HepG2 (cell line): ENCODE results near the gene MCOLN1. TPM values are rescaled to one million over a fixed set of nuclear protein-coding genes. Genes with fewer than 3 reads are reported as not detected.
A peak's percentile ranks its signal among the peaks of the same experiment; 100 is the strongest.

ENCODE experiments used
- ATM ChIP-seq: fragments of 450-650 bp; IDR thresholded peaks from 2 replicates; pipeline ENCODE4 v1.7.1; 2017; ENCODE audit warnings: mild to moderate bottlenecking, borderline replicate concordance
- EED ChIP-seq: sonication (generic); formaldehyde crosslinking; IDR thresholded peaks from 2 replicates; pipeline ENCODE4 v1.5.0; 2020; ENCODE audit warnings: mild to moderate bottlenecking, missing genetic modification reagents
- EZH2 ChIP-seq: conservative IDR thresholded peaks from 2 replicates; pipeline ENCODE4 v1.6.1; 2012; ENCODE audit warnings: mild to moderate bottlenecking, low read depth, low read length, moderate library complexity
- FOXA3 ChIP-seq: IDR thresholded peaks from 2 replicates; pipeline ENCODE4 v1.6.1; 2016; ENCODE audit warnings: missing genetic modification reagents, missing compliant biosample characterization
- GATAD1 ChIP-seq: IDR thresholded peaks from 2 replicates; pipeline ENCODE4 v1.6.1; 2016; ENCODE audit warnings: missing genetic modification reagents, missing compliant biosample characterization
- ISX ChIP-seq: sonication (generic); formaldehyde crosslinking; conservative IDR thresholded peaks from 2 replicates; pipeline ENCODE4 v1.5.0; 2020; ENCODE audit warnings: missing genetic modification reagents
- KLF9 ChIP-seq: IDR thresholded peaks from 2 replicates; pipeline ENCODE4 v1.6.1; 2016; ENCODE audit warnings: low read depth
- MBNL3 ChIP-seq: fragments of 250-450 bp; sonication (Bioruptor Pico); conservative IDR thresholded peaks from 2 replicates; pipeline ENCODE4 v1.8.0; 2022; ENCODE audit warnings: mild to moderate bottlenecking, inconsistent platforms
- MIXL1 ChIP-seq: IDR thresholded peaks from 2 replicates; pipeline ENCODE4 v1.6.1; 2016
- NCOA5 ChIP-seq: sonication (generic); formaldehyde crosslinking; IDR thresholded peaks from 2 replicates; pipeline ENCODE4 v1.4.0; 2020; ENCODE audit warnings: missing genetic modification reagents
- RBAK ChIP-seq: sonication (generic); formaldehyde crosslinking; IDR thresholded peaks from 2 replicates; pipeline ENCODE4 v1.5.1; 2020; ENCODE audit warnings: mild to moderate bottlenecking, missing genetic modification reagents
- SAP130 ChIP-seq: IDR thresholded peaks from 2 replicates; pipeline ENCODE4 v1.6.1; 2016; ENCODE audit warnings: low read depth
- SMYD3 ChIP-seq: sonication (generic); formaldehyde crosslinking; IDR thresholded peaks from 2 replicates; pipeline ENCODE4 v1.8.1; 2023; ENCODE audit warnings: mild to moderate bottlenecking, missing genetic modification reagents
- ZNF207 ChIP-seq: fragments of 450-650 bp; IDR thresholded peaks from 2 replicates; pipeline ENCODE4 v1.6.1; 2016; ENCODE audit warnings: antibody characterized with exemption, borderline replicate concordance
- ZNF274 ChIP-seq: sonication (generic); formaldehyde crosslinking; IDR thresholded peaks from 2 replicates; pipeline ENCODE4 v1.5.1; 2020; ENCODE audit warnings: mild to moderate bottlenecking, missing genetic modification reagents
- ZNF382 ChIP-seq: sonication (generic); formaldehyde crosslinking; IDR thresholded peaks from 2 replicates; pipeline ENCODE4 v1.5.0; 2020; ENCODE audit warnings: missing genetic modification reagents, mild to moderate bottlenecking, borderline replicate concordance
- ZNF546 ChIP-seq: sonication (generic); formaldehyde crosslinking; conservative IDR thresholded peaks from 2 replicates; pipeline ENCODE4 v1.8.1; 2023; ENCODE audit warnings: mild to moderate bottlenecking, missing genetic modification reagents
- ZNF678 ChIP-seq: sonication (generic); formaldehyde crosslinking; IDR thresholded peaks from 2 replicates; pipeline ENCODE4 v1.4.0; 2020; ENCODE audit warnings: mild to moderate bottlenecking, missing genetic modification reagents
- ZNF703 ChIP-seq: sonication (generic); formaldehyde crosslinking; IDR thresholded peaks from 2 replicates; pipeline ENCODE4 v1.5.1; 2020; ENCODE audit warnings: missing genetic modification reagents, mild to moderate bottlenecking, moderate library complexity, borderline replicate concordance
- polyA plus RNA-seq, 8 experiments: library from polyadenylated mRNA; depleted of rRNA in 3 of 8; stranded (reverse) in 7 of 8; unstranded in 1 of 8; fragments of >200 nt; fragmentation: Illumina TruSeq in 4 of 8; extraction: Trizol in 4 of 8; gene quantifications; 2 replicates each; pipeline versions ENCODE4 v1.2.1 to v1.2.3, GENCODE V29; 2011 to 2016; ENCODE audit warnings: low read depth in 4 of 8, missing spikeins in 1 of 8, mixed read lengths in 1 of 8; ENCODE audit not compliant: insufficient read depth in 1 of 8
- total RNA-seq, 5 experiments: library from RNA; depleted of rRNA; stranded (reverse); fragments of >200 nt; fragmentation: Illumina TruSeq; extraction: Trizol; gene quantifications; 2 replicates each; pipeline ENCODE4 v1.2.3, GENCODE V29; 2016; ENCODE audit warnings: low read depth in 1 of 5
- TF ChIP-seq, protein P1 (sequence below): sonication (generic); formaldehyde crosslinking; IDR thresholded peaks from 2 replicates; pipeline ENCODE4 v1.5.0; 2020; ENCODE audit warnings: missing genetic modification reagents
- TF ChIP-seq, protein P2 (sequence below): sonication (generic); formaldehyde crosslinking; IDR thresholded peaks from 2 replicates; pipeline ENCODE4 v1.8.0; 2023; ENCODE audit warnings: mild to moderate bottlenecking, missing genetic modification reagents
- TF ChIP-seq, protein P3 (sequence below): IDR thresholded peaks from 2 replicates; pipeline ENCODE4 v1.6.1; 2016; ENCODE audit warnings: mild to moderate bottlenecking
- TF ChIP-seq, protein P4 (sequence below): sonication (generic); formaldehyde crosslinking; IDR thresholded peaks from 2 replicates; pipeline ENCODE4 v1.5.0; 2020; ENCODE audit warnings: mild to moderate bottlenecking, missing genetic modification reagents, borderline replicate concordance
- TF ChIP-seq, protein P5 (sequence below): sonication (generic); formaldehyde crosslinking; IDR thresholded peaks from 2 replicates; pipeline ENCODE4 v1.5.1; 2020; ENCODE audit warnings: mild to moderate bottlenecking, missing genetic modification reagents, borderline replicate concordance

The MCOLN1 gene
- total and polyA plus RNA-seq, 2 of the 13 experiments (the other 11 are each of a cell fraction or from before 2014, with no cell fraction given) = 3.4 to 15.7 TPM

DNA sequence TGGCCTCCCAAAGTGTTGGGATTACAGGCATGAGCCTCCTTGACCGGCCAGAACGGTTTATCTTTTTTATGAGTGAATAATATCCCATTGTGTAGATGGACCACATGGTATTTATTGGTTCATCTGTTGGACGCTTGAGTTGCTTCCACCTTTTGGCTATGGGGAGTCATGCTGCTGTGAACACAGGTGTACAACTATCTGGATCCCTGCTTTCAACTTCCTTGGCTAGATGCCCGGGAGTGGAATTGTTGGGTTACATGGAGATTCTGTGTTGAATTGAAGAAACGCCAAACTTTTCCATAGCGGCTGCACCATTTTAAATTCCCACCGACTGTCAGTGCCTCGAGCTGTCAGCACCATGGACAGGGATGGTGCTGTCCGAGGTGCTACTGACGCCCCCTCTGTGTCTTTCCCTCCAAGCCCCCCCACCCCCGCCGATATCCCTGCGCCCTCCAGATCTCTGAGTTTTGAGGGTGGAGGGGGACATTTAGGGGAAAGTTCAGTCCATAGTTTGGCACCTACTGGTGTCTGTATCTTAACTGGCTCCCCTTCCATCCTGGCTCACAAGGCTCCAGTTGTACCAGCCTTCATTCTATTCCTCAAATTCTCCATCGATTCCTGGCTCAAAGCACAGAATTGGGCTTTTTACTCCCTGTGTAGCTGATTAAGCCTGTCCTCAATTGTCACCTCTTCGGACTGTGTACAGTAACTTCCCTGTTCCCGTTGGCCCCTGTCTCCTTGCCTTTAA lies 40.4 kb downstream of the MCOLN1 start (continued):
- TF ChIP-seq, protein P1, sequence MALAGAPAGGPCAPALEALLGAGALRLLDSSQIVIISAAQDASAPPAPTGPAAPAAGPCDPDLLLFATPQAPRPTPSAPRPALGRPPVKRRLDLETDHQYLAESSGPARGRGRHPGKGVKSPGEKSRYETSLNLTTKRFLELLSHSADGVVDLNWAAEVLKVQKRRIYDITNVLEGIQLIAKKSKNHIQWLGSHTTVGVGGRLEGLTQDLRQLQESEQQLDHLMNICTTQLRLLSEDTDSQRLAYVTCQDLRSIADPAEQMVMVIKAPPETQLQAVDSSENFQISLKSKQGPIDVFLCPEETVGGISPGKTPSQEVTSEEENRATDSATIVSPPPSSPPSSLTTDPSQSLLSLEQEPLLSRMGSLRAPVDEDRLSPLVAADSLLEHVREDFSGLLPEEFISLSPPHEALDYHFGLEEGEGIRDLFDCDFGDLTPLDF = peak; percentile 71
- TF ChIP-seq MBNL3 (CRISPR knock-in tag) (no peak), ZNF207 (no peak), EZH2 (no peak), SMYD3 (peak; percentile 85; the same call in 1 of the 2 replicates), MIXL1 (CRISPR knock-in tag) (peak; percentile 87; the same call in 1 of the 2 replicates), KLF9 (peak; percentile 90; the same call in 1 of the 2 replicates), ISX (CRISPR knock-in tag) (peak; percentile 99), FOXA3 (peak; percentile 40; the same call in 1 of the 2 replicates), ZNF703 (CRISPR knock-in tag) (peak; percentile 72; the same call in 1 of the 2 replicates), NCOA5 (CRISPR knock-in tag) (0 out of 2 replicates have a peak, but pooled peaks have one; percentile 81), ZNF546 (CRISPR knock-in tag) (peak; percentile 97), ZNF678 (CRISPR knock-in tag) (peak; percentile 88; the same call in 1 of the 2 replicates), EED (CRISPR knock-in tag) (peak; percentile 79; the same call in 1 of the 2 replicates), RBAK (peak; percentile 67; the same call in 1 of the 2 replicates), GATAD1 (CRISPR knock-in tag) (peak; percentile 77), ATM (no peak), ZNF274 (CRISPR knock-in tag) (peak; percentile 89), ZNF382 (CRISPR knock-in tag) (no peak), SAP130 (peak; percentile 88)
- TF ChIP-seq, protein P2, sequence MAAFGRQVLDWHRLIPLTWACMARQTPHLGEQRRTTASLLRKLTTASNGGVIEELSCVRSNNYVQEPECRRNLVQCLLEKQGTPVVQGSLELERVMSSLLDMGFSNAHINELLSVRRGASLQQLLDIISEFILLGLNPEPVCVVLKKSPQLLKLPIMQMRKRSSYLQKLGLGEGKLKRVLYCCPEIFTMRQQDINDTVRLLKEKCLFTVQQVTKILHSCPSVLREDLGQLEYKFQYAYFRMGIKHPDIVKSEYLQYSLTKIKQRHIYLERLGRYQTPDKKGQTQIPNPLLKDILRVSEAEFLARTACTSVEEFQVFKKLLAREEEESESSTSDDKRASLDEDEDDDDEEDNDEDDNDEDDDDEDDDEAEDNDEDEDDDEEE (CRISPR knock-in tag) = peak; percentile 96
- TF ChIP-seq, protein P3, sequence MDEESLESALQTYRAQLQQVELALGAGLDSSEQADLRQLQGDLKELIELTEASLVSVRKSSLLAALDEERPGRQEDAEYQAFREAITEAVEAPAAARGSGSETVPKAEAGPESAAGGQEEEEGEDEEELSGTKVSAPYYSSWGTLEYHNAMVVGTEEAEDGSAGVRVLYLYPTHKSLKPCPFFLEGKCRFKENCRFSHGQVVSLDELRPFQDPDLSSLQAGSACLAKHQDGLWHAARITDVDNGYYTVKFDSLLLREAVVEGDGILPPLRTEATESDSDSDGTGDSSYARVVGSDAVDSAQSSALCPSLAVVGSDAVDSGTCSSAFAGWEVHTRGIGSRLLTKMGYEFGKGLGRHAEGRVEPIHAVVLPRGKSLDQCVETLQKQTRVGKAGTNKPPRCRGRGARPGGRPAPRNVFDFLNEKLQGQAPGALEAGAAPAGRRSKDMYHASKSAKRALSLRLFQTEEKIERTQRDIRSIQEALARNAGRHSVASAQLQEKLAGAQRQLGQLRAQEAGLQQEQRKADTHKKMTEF (CRISPR knock-in tag) = peak; percentile 79; the same call in 1 of the 2 replicates
- TF ChIP-seq, protein P4, sequence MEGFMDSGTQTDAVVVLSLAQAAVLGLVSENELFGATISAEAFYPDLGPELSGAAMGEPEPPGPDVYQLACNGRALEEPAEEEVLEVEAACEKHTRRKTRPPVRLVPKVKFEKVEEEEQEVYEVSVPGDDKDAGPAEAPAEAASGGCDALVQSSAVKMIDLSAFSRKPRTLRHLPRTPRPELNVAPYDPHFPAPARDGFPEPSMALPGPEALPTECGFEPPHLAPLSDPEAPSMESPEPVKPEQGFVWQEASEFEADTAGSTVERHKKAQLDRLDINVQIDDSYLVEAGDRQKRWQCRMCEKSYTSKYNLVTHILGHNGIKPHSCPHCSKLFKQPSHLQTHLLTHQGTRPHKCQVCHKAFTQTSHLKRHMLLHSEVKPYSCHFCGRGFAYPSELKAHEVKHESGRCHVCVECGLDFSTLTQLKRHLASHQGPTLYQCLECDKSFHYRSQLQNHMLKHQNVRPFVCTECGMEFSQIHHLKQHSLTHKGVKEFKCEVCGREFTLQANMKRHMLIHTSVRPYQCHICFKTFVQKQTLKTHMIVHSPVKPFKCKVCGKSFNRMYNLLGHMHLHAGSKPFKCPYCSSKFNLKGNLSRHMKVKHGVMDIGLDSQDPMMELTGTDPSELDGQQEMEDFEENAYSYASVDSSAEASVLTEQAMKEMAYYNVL = peak; percentile 66; the same call in 1 of the 2 replicates
- TF ChIP-seq, protein P5, sequence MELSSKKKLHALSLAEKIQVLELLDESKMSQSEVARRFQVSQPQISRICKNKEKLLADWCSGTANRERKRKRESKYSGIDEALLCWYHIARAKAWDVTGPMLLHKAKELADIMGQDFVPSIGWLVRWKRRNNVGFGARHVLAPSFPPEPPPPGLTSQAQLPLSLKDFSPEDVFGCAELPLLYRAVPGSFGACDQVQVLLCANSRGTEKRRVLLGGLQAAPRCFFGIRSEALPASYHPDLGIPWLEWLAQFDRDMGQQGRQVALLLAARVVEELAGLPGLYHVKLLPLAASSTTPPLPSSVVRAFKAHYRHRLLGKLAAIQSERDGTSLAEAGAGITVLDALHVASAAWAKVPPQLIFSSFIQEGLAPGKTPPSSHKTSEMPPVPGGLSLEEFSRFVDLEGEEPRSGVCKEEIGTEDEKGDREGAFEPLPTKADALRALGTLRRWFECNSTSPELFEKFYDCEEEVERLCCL (CRISPR knock-in tag) = peak; percentile 99
